GM12873 (cell line): ENCODE data around the gene KCNS1.

Experiments used
- TF ChIP-seq, protein P1 (sequence below): IDR thresholded peaks from 2 replicates; pipeline ENCODE4 v1.5.1; 2012; ENCODE audit warnings: low read depth, mild to moderate bottlenecking, moderate library complexity, low read length, control low read depth; ENCODE audit not compliant: insufficient read depth; ENCODE audit errors: missing control alignments

KCNS1 gene

DNA sequence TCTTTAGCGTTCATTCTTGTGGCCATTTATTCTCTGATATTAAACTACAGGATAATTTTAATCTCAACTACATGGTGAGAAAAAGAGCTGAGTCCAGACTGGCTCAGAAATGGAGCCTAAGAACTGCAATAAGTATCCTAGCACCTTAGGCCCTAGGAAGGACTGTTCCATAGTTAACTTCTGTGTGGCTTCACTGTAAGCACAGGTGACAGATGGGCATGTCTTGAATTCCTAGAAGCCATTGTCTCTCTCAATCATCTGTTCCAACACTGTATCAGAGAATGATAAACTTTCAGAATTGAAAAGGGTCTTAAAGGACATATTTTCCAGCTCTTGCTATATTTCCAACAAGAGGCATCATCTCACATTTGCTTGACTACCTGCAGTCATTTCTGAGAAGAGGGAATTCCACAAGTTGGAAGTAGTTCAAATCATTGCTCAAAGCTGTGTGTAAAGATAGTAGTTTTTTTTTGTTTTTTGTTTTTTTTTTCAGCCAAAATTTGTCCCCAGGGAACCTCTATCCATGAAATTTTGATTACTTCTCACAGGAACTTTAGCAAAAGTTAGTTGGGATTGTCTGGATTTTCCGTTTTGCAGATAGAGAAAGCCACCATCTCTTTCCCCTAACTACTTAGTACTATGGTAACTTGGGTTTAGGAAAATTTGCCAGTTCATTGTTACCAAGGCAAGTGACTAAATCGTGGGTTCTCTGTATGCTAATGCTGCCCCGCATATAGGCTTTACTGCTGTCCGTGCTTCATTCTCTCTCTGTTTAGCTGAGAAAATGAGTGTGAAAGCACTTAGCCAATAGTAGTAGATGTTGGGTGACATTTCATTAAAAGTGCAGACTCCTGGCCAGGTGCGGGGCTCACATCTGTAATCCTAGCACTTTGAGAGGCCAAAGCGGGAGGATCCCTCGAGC is 47.2 kb downstream of the KCNS1 start:
- TF ChIP-seq, protein P1, sequence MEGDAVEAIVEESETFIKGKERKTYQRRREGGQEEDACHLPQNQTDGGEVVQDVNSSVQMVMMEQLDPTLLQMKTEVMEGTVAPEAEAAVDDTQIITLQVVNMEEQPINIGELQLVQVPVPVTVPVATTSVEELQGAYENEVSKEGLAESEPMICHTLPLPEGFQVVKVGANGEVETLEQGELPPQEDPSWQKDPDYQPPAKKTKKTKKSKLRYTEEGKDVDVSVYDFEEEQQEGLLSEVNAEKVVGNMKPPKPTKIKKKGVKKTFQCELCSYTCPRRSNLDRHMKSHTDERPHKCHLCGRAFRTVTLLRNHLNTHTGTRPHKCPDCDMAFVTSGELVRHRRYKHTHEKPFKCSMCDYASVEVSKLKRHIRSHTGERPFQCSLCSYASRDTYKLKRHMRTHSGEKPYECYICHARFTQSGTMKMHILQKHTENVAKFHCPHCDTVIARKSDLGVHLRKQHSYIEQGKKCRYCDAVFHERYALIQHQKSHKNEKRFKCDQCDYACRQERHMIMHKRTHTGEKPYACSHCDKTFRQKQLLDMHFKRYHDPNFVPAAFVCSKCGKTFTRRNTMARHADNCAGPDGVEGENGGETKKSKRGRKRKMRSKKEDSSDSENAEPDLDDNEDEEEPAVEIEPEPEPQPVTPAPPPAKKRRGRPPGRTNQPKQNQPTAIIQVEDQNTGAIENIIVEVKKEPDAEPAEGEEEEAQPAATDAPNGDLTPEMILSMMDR: no peak

DNA sequence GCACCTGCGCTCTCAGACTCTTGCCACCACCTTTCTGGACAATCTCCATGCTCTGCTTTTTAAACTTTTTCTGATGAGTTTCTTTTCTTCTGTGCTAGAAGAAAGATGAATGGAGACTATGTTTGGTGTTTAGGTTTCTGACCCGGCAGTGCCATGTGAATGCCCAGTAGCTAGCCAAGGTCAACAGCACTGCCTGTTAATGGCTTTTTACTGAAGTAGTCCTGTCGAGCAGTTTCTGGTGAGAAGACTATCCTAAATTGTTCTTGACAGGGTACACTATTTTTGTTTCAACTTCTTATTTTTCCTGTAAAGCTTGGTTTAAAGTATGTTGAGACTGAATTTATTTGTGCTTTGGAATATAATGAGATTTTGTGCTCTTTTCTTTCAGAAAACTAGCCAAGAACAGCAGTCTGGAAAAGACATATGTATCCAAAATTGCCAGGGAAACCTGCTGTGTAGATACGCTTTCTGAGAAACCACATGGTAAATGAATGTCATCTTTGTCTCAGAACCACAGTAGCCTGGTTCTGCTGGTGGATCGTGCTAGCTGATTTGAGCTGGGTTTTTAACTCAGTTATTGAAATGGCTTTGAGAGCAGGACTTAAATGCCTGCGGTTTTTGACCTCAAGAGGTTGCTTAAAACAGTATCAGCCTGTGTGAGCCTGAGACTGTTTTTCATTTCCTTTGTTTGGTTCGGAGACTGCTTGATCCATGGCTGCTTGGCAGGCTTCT is 48.1 kb downstream of the KCNS1 start:
- TF ChIP-seq, protein P1: no peak

DNA sequence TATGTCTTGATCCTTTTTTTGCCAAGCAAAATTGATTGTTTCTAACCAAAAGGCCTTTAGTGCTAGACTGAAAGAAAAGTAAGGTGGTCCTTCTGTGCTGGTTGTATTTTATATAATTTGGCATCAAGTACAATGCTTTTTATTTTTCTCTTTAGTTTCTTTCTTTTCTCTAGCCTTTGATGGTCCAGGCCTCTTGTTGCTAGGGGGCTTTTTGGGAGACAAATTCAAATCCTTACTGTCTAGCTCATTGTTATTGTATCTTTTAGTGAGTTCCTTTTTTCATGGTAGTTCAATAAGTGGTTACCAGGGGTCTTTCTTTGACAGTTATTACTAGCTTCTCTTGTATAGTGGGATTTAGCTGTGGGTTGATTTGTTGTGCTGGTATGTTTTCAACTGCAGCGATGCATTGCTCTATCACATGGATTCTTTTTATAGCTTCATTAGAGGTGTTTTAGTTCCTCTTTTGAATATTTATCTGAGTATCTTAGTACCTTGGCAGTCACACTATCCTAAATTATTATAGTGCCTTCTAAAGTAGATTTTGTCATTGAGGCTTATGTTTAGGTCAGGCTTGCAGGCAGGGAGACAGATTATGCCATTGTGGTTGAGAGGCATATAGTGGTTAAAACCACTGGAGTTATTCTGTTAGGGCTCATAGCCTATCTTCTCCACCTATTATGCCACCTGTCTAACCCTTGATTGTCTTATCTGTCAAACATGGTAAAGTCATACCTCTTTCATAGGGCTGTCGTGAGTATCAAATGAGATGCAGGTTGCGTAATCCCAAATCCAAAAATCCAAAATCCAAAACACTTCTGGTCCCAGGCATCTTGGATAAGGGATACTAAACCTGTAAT is 49.5 kb downstream of the KCNS1 start:
- TF ChIP-seq, protein P1: no peak

DNA sequence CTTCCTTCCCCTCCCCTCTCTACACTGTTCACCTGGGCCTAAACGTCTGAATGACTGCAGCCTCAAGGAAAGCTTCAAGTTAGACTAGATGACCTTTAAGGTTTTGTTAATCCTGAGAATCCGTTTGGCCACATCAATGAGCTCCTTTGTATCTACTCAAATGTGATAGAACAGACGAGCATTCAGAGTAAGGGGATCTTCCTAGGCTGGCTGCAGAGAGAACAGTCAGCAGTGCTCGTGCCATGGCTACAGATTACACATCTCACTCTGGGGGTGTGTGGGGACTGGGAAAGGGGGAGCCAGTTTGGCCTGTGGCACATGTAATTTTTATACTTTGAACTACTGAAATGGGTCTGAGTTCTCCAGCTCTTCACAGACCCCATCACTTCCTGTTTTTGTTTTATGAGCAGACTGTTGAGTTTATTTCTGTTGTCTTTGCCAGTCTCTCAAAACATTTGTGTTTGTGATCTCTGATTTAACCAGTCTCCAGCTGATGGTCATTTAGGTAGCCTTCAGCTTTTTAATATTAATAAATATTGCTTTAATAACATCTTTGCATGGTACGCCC is 50.9 kb downstream of the KCNS1 start:
- TF ChIP-seq, protein P1: no peak

DNA sequence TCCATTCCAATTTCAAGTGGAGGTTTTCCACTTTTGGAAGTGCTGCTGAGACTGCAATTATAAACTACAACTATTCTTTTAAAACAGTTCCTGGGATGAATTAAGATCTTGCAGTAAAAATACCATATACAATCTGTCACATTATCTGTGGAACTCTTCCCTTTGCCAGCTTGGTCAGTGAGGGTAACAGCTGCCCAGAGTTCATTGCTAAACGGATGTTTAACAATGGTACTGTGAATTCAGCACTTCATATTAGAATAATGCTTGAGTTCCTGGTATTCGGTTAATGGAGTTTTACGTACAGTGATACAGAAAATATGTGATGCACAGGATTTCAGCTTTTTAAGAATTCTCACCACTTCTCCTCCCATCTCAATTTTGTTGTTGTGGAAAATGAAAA is 51.5 kb downstream of the KCNS1 start:
- TF ChIP-seq, protein P1: no peak

DNA sequence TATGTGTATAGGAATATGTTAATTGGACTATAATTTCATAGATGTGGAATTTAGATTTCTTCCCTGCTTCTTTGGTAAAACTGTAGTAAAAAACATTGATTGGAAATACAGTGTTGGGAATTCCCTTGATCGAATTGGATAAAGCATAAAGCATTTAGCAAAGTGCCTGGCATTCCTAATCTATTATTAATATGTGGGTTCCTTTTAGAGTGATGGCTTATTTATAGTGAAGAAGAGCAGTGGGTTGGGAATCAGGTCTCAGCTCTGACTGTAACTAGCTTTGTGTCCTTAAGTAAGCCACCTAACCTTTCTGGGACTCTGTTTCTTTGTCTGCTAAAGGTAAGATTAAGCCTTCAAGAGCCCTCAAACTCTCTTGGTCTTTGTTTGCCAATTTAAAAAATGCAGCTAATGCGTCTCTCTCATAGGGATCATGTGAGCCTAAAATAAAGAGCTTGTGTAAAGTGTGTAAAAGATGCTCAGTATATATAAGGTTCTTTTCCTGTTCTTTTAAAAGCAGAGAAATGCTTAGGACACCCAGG is 53.3 kb downstream of the KCNS1 start:
- TF ChIP-seq, protein P1: no peak
